ENCODE results near the gene OR12D3. TPM values are rescaled to one million over a fixed set of nuclear protein-coding genes. Genes with fewer than 3 reads are reported as not detected.

Gene OR12D3, protein sequence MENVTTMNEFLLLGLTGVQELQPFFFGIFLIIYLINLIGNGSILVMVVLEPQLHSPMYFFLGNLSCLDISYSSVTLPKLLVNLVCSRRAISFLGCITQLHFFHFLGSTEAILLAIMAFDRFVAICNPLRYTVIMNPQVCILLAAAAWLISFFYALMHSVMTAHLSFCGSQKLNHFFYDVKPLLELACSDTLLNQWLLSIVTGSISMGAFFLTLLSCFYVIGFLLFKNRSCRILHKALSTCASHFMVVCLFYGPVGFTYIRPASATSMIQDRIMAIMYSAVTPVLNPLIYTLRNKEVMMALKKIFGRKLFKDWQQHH
- total RNA-seq: under 1 TPM; 0.16 to 0.19 TPM
- polyA plus RNA-seq (ENCODE audit: insufficient read depth, low read depth, low replicate concordance): not detected
- long read RNA-seq, donor 1, partial matches to known transcripts: 0 of 1 reads
- long read RNA-seq, donor 1, other reads (novel, unspliced or antisense): 0 of 1 reads
- long read RNA-seq, donor 2: 0 reads

GRCh38 chr6:29375191-29375590 is at the start of gene OR12D3:
Gene OR12D3, minus strand, starts transcription at chr6:29375291. Its CDS starts 4 bp downstream, at chr6:29375287.
- intact Hi-C loops (cut with DNase I; ENCODE audit: low total_unique reads): no loop called here

GRCh38 chr6:29424575-29424974 is 49.5 kb upstream of the OR12D3 start:
- no peaks in the 10 kb centered on the region for H3K36me3 ChIP-seq (ENCODE audit: low read depth, missing control alignments)
- no peaks in the 10 kb centered on the region for H3K9me3 ChIP-seq
- no peaks in the 10 kb centered on the region for H3K4me1 ChIP-seq
- no peak for TF ChIP-seq POLR2A (IDR thresholded peaks at IDR 0.05)
- TF ChIP-seq, protein P1, sequence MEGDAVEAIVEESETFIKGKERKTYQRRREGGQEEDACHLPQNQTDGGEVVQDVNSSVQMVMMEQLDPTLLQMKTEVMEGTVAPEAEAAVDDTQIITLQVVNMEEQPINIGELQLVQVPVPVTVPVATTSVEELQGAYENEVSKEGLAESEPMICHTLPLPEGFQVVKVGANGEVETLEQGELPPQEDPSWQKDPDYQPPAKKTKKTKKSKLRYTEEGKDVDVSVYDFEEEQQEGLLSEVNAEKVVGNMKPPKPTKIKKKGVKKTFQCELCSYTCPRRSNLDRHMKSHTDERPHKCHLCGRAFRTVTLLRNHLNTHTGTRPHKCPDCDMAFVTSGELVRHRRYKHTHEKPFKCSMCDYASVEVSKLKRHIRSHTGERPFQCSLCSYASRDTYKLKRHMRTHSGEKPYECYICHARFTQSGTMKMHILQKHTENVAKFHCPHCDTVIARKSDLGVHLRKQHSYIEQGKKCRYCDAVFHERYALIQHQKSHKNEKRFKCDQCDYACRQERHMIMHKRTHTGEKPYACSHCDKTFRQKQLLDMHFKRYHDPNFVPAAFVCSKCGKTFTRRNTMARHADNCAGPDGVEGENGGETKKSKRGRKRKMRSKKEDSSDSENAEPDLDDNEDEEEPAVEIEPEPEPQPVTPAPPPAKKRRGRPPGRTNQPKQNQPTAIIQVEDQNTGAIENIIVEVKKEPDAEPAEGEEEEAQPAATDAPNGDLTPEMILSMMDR (IDR thresholded peaks at IDR 0.05): no peak
- no peak overlapping the region for H3K27ac ChIP-seq
- H3K4me3 ChIP-seq: no peak overlapping the region
- intact Hi-C loops (cut with DNase I; ENCODE audit: low total_unique reads): no loop called here
- WGBS, 2 donors: 64 to 69% methylated on average over 2 of the region's 2 CpGs
- no peak for DNase-seq
- H3K27me3 ChIP-seq: no peaks in the 10 kb centered on the region

More at GRCh38 chr6:29375191-29375590, at the start of gene OR12D3:
- no peaks in the 10 kb centered on the region for H3K27me3 ChIP-seq
- H3K4me1 ChIP-seq: no peaks in the 10 kb centered on the region
- WGBS, 2 donors: 96 to 97% methylated on average over 1 of the region's 1 CpG
- no peak within 1 kb of the TSS for H3K4me3 ChIP-seq
- no peak for DNase-seq
- H3K9me3 ChIP-seq: no peaks in the 10 kb centered on the region
- no peaks in the 10 kb centered on the region for H3K36me3 ChIP-seq (ENCODE audit: low read depth, missing control alignments)
- TF ChIP-seq, protein P1 (IDR thresholded peaks at IDR 0.05): no peak
- TF ChIP-seq POLR2A (IDR thresholded peaks at IDR 0.05): no peak
- H3K27ac ChIP-seq: no peak within 1 kb of the TSS

GRCh38 chr6:29424168-29424567 is 49.1 kb upstream of the OR12D3 start:
- intact Hi-C loops (cut with DNase I; ENCODE audit: low total_unique reads): no loop called here
- no peaks in the 10 kb centered on the region for H3K27me3 ChIP-seq
- no peaks in the 10 kb centered on the region for H3K4me1 ChIP-seq
- WGBS, 2 donors: 87 to 95% methylated on average over 2 of the region's 2 CpGs
- no peak for DNase-seq
- TF ChIP-seq, protein P1 (IDR thresholded peaks at IDR 0.05): no peak
- TF ChIP-seq POLR2A (IDR thresholded peaks at IDR 0.05): no peak
- H3K9me3 ChIP-seq: no peaks in the 10 kb centered on the region
- H3K4me3 ChIP-seq: no peak overlapping the region
- H3K27ac ChIP-seq: no peak overlapping the region
- H3K36me3 ChIP-seq (ENCODE audit: low read depth, missing control alignments): no peaks in the 10 kb centered on the region

GRCh38 chr6:29419516-29419915 is 44.4 kb upstream of the OR12D3 start:
- intact Hi-C loops (cut with DNase I; ENCODE audit: low total_unique reads): no loop called here
- H3K9me3 ChIP-seq: no peaks in the 10 kb centered on the region
- WGBS, 2 donors: 67 to 74% methylated on average over 3 of the region's 3 CpGs
- no peak for TF ChIP-seq POLR2A (IDR thresholded peaks at IDR 0.05)
- TF ChIP-seq, protein P1 (IDR thresholded peaks at IDR 0.05): no peak
- H3K27me3 ChIP-seq: no peaks in the 10 kb centered on the region
- no peak overlapping the region for H3K4me3 ChIP-seq
- no peak for DNase-seq
- H3K36me3 ChIP-seq (ENCODE audit: low read depth, missing control alignments): no peaks in the 10 kb centered on the region
- H3K27ac ChIP-seq: no peak overlapping the region
- H3K4me1 ChIP-seq: no peaks in the 10 kb centered on the region

- Histone ChIP-seq H3K36me3 (ENCODE audit: low read depth, missing control alignments) (no peaks in the 10 kb centered on the region), H3K4me3 (no peak within 1 kb of the TSS), H3K27ac (no peak within 1 kb of the TSS), H3K9me3 (no peaks in the 10 kb centered on the region), H3K4me1 (no peaks in the 10 kb centered on the region), H3K27me3 (no peaks in the 10 kb centered on the region)
- intact Hi-C loops (cut with DNase I; ENCODE audit: low total_unique reads): no loop called here
- DNase-seq: no peak
- TF ChIP-seq, protein P1 (IDR thresholded peaks at IDR 0.05): no peak
- TF ChIP-seq POLR2A (IDR thresholded peaks at IDR 0.05): no peak
Observed at GRCh38 chr6:29414588-29414987, 39.5 kb upstream of the OR12D3 start, which contains the start of gene OR12D1. Gene OR12D1, plus strand, starts transcription at chr6:29414928.
